ENCODE data around the gene CYLD. TPM values are rescaled to one million over a fixed set of nuclear protein-coding genes. Genes with fewer than 3 reads are reported as not detected.

Gene CYLD
- total RNA-seq, 1 donor from 2014 or later, result 39.5 TPM

GRCh38 chr16:50709061-50709684 lies 32.7 kb upstream of the CYLD start:
- no peak for DNase-seq (ENCODE audit: low spot score)
- intact Hi-C loops (cut with DNase I), result no loop called here

GRCh38 chr16:50709980-50710379 lies 31.9 kb upstream of the CYLD start:
- intact Hi-C loops (cut with DNase I), result no loop called here
- DNase-seq (ENCODE audit: low spot score), result no peak

GRCh38 chr16:50711040-50711439 lies 30.8 kb upstream of the CYLD start:
- no peak for DNase-seq (ENCODE audit: low spot score)
- intact Hi-C loops (cut with DNase I), result no loop called here

GRCh38 chr16:50711862-50712559 lies 29.9 kb upstream of the CYLD start:
- intact Hi-C loops (cut with DNase I), result no loop called here
- no peak for DNase-seq (ENCODE audit: low spot score)

- DNase-seq (ENCODE audit: low spot score), result no peak
- intact Hi-C loops (cut with DNase I), result no loop called here
Observed at GRCh38 chr16:50712560-50712898, 29.4 kb upstream of the CYLD start.

GRCh38 chr16:50712956-50713355 lies 28.9 kb upstream of the CYLD start:
- DNase-seq (ENCODE audit: low spot score), result no peak
- intact Hi-C loops (cut with DNase I), result no loop called here

GRCh38 chr16:50717091-50717490 lies 24.8 kb upstream of the CYLD start:
- intact Hi-C loops (cut with DNase I), result no loop called here
- no peak for DNase-seq (ENCODE audit: low spot score)

GRCh38 chr16:50717494-50717893 lies 24.4 kb upstream of the CYLD start:
- intact Hi-C loops (cut with DNase I), result no loop called here
- no peak for DNase-seq (ENCODE audit: low spot score)

GRCh38 chr16:50718061-50718760 lies 23.7 kb upstream of the CYLD start:
- DNase-seq (ENCODE audit: low spot score), result no peak
- intact Hi-C loops (cut with DNase I), result no loop called here

- intact Hi-C loops (cut with DNase I), result no loop called here
Observed at GRCh38 chr16:50718761-50719400, 23.0 kb upstream of the CYLD start.

GRCh38 chr16:50719401-50720337 lies 22.2 kb upstream of the CYLD start:
- DNase-seq (ENCODE audit: low spot score), result no peak
- intact Hi-C loops (cut with DNase I), result no loop called here

More at GRCh38 chr16:50718761-50719400, 23.0 kb upstream of the CYLD start:
- no peak for DNase-seq (ENCODE audit: low spot score)

GRCh38 chr16:50721549-50722404 lies 20.1 kb upstream of the CYLD start:
- DNase-seq (ENCODE audit: low spot score), result no peak
- intact Hi-C loops (cut with DNase I), result no loop called here

GRCh38 chr16:50722405-50722737 lies 19.5 kb upstream of the CYLD start:
- intact Hi-C loops (cut with DNase I), result no loop called here
- no peak for DNase-seq (ENCODE audit: low spot score)

- DNase-seq (ENCODE audit: low spot score), result no peak
- intact Hi-C loops (cut with DNase I), result no loop called here
Observed at GRCh38 chr16:50722960-50723359, 18.9 kb upstream of the CYLD start.

- intact Hi-C loops (cut with DNase I), result no loop called here
- no peak for DNase-seq (ENCODE audit: low spot score)
Observed at GRCh38 chr16:50724306-50724705, 17.6 kb upstream of the CYLD start.

GRCh38 chr16:50731130-50731988 lies 10.5 kb upstream of the CYLD start:
- intact Hi-C loops (cut with DNase I), result no loop called here
- DNase-seq (ENCODE audit: low spot score), result no peak

- intact Hi-C loops (cut with DNase I), result no loop called here
Observed at GRCh38 chr16:50731989-50732832, 9.7 kb upstream of the CYLD start.

More at GRCh38 chr16:50731989-50732832, 9.7 kb upstream of the CYLD start:
- no peak for DNase-seq (ENCODE audit: low spot score)

Data from cardiac septum (tissue), 1 donor.